H1 (cell line): ENCODE data around the gene LFNG. TPM values are rescaled to one million over a fixed set of nuclear protein-coding genes. Genes with fewer than 3 reads are reported as not detected.

ENCODE experiments used
- CTCF ChIA-PET: fragments of 300-600 bp; sonication (Branson Sonifier 250); formaldehyde crosslinking; loops from one replicate; lab custom pipeline; 2021; ENCODE audit not compliant: partially characterized antibody; lab: Charles Lee
- POLR2A ChIA-PET: fragments of 300-600 bp; sonication (Branson Sonifier 250); formaldehyde crosslinking; loops from one replicate; lab custom pipeline; 2021; ENCODE audit warnings: inconsistent platforms; ENCODE audit not compliant: partially characterized antibody; lab: Charles Lee
- DNase-seq, 2 experiments: peaks; one replicate each; pipeline versions ENCODE4 v3.0.0 to v3.0.0-alpha.2; 2010 to 2022; ENCODE audit warnings: low spot score in 2 of 2, low read depth in 1 of 2, mixed read lengths in 1 of 2
- FAIRE-seq: peaks from 2 replicates; lab custom pipeline; 2011; peaks lifted over from hg19 to GRCh38; lab: Jason Lieb, UNC
- H2AFZ ChIP-seq: 2 replicates; pipeline ENCODE4 v1.8.1; 2012; ENCODE audit warnings: low read length, inconsistent platforms
- H2AK5ac ChIP-seq: 2 replicates; pipeline ENCODE4 v1.6.1; 2013; ENCODE audit warnings: low read depth, low read length
- H2BK120ac ChIP-seq: replicated peaks from 2 replicates; pipeline ENCODE3; 2013; ENCODE audit warnings: low read depth, low read length, inconsistent platforms
- H2BK12ac ChIP-seq: 2 replicates; pipeline ENCODE4 v1.6.1; 2013; ENCODE audit warnings: low read depth, low read length
- H2BK15ac ChIP-seq: 2 replicates; pipeline ENCODE4 v1.6.1; 2013; ENCODE audit warnings: low read length
- H2BK20ac ChIP-seq: 2 replicates; pipeline ENCODE4 v1.6.1; 2013; ENCODE audit warnings: low read length
- H2BK5ac ChIP-seq: 2 replicates; pipeline ENCODE4 v1.6.1; 2013; ENCODE audit warnings: low read depth, low read length
- H3K14ac ChIP-seq: 2 replicates; pipeline ENCODE4 v1.6.1; 2013; ENCODE audit warnings: inconsistent platforms; ENCODE audit not compliant: insufficient read length
- H3K18ac ChIP-seq: 2 replicates; pipeline ENCODE4 v1.6.1; 2013; ENCODE audit warnings: low read length; ENCODE audit errors: extremely low read depth
- H3K23ac ChIP-seq: 2 replicates; pipeline ENCODE4 v1.6.1; 2013; ENCODE audit warnings: inconsistent platforms; ENCODE audit not compliant: insufficient read length
- H3K23me2 ChIP-seq: 2 replicates; pipeline ENCODE4 v1.6.1; 2013; ENCODE audit warnings: low read depth, low read length
- H3K27ac ChIP-seq: 2 replicates; pipeline ENCODE4 v1.6.1; 2011; ENCODE audit warnings: low read depth, low read length, inconsistent platforms
- H3K27me3 ChIP-seq, 4 experiments: replicated peaks in 1 of 4; 1 replicate in 1 of 4; 2 replicates in 3 of 4; pipeline versions ENCODE4 v1.6.1 to v1.8.1; 2011 to 2013; ENCODE audit warnings: low read length in 3 of 4, mild to moderate bottlenecking in 3 of 4, inconsistent platforms in 2 of 4, mixed read lengths in 2 of 4, moderate library complexity in 1 of 4; ENCODE audit not compliant: control insufficient read depth in 3 of 4, insufficient read depth in 3 of 4; ENCODE audit errors: extremely low read depth in 1 of 4
- H3K36me3 ChIP-seq, 4 experiments: 2 replicates each; pipeline versions ENCODE4 v1.6.1 to v1.8.1; 2011 to 2013; ENCODE audit warnings: mild to moderate bottlenecking in 4 of 4, low read length in 3 of 4, moderate library complexity in 2 of 4, control low read depth in 1 of 4, inconsistent platforms in 1 of 4; ENCODE audit not compliant: insufficient read depth in 4 of 4, control insufficient read depth in 2 of 4
- H3K4ac ChIP-seq: replicated peaks from 2 replicates; pipeline ENCODE3; 2013; ENCODE audit warnings: low read length, low read depth, mixed read lengths, inconsistent platforms; ENCODE audit not compliant: insufficient read length
- H3K4me1 ChIP-seq, 4 experiments: replicated peaks in 1 of 4; 1 replicate in 1 of 4; 2 replicates in 3 of 4; pipeline versions ENCODE4 v1.6.1 to v1.8.1; 2011 to 2013; ENCODE audit warnings: low read length in 3 of 4, inconsistent platforms in 2 of 4, mixed read lengths in 1 of 4; ENCODE audit not compliant: insufficient read depth in 4 of 4, control insufficient read depth in 3 of 4
- H3K4me2 ChIP-seq, 2 experiments: 2 replicates each; pipeline versions ENCODE4 v1.6.1 to v1.8.1; 2011 to 2013; ENCODE audit warnings: low read depth in 2 of 2, low read length in 2 of 2, control low read depth in 1 of 2, inconsistent platforms in 1 of 2, mild to moderate bottlenecking in 1 of 2; ENCODE audit not compliant: insufficient read depth in 1 of 2
- H3K4me3 ChIP-seq, 4 experiments: fragments of 200-600, 300-600 bp in 1 of 4; sonication (generic), shearing (Covaris generic), sonication (Bioruptor Twin) in 1 of 4; 2 replicates each; pipeline versions ENCODE4 v1.5.1 to v1.8.1; 2011 to 2016; ENCODE audit warnings: low read length in 4 of 4, low read depth in 3 of 4, control low read depth in 2 of 4, inconsistent platforms in 2 of 4, mild to moderate bottlenecking in 2 of 4, mixed read lengths in 1 of 4, moderate library complexity in 1 of 4; ENCODE audit not compliant: insufficient read depth in 2 of 4; ENCODE audit errors: extremely low read depth in 1 of 4
- H3K56ac ChIP-seq: replicated peaks from 2 replicates; pipeline ENCODE3; 2013; ENCODE audit warnings: low read depth, mild to moderate bottlenecking, mixed read lengths, low read length, inconsistent platforms; ENCODE audit not compliant: insufficient read length
- H3K79me1 ChIP-seq: 2 replicates; pipeline ENCODE4 v1.6.1; 2013; ENCODE audit warnings: low read depth, low read length, control low read depth
- H3K79me2 ChIP-seq, 2 experiments: 2 replicates each; pipeline versions ENCODE4 v1.6.1 to v1.8.1; 2012 to 2013; ENCODE audit warnings: low read length in 2 of 2, mild to moderate bottlenecking in 2 of 2, inconsistent platforms in 1 of 2; ENCODE audit not compliant: insufficient read depth in 2 of 2, control insufficient read depth in 1 of 2
- H3K9ac ChIP-seq, 4 experiments: replicated peaks in 1 of 4; 1 replicate in 1 of 4; 2 replicates in 3 of 4; pipeline versions ENCODE4 v1.6.1 to v1.8.1; 2011 to 2013; ENCODE audit warnings: low read depth in 3 of 4, low read length in 3 of 4, control low read depth in 2 of 4, mild to moderate bottlenecking in 2 of 4, moderate library complexity in 2 of 4, inconsistent platforms in 1 of 4; ENCODE audit errors: extremely low read depth in 1 of 4
- H3K9me3 ChIP-seq, 2 experiments: 2 replicates each; pipeline versions ENCODE4 v1.6.1 to v1.8.1; 2012 to 2013; ENCODE audit warnings: mild to moderate bottlenecking in 2 of 2, moderate library complexity in 2 of 2, control low read depth in 1 of 2, inconsistent platforms in 1 of 2, low read depth in 1 of 2, low read length in 1 of 2, mixed read lengths in 1 of 2; ENCODE audit not compliant: insufficient read depth in 2 of 2
- H4K20me1 ChIP-seq, 2 experiments: replicated peaks in 1 of 2; 2 replicates each; pipeline versions ENCODE3 to v1.8.1; 2011 to 2013; ENCODE audit warnings: inconsistent platforms in 2 of 2, low read length in 2 of 2, mild to moderate bottlenecking in 1 of 2; ENCODE audit not compliant: insufficient read depth in 2 of 2, control insufficient read depth in 1 of 2
- H4K5ac ChIP-seq: 2 replicates; pipeline ENCODE4 v1.6.1; 2013; ENCODE audit warnings: low read length, low read depth, mixed read lengths, inconsistent platforms; ENCODE audit not compliant: insufficient read length
- H4K8ac ChIP-seq: 2 replicates; pipeline ENCODE4 v1.8.0; 2013; ENCODE audit warnings: mild to moderate bottlenecking, moderate library complexity, low read length, inconsistent platforms; ENCODE audit not compliant: insufficient read depth; ENCODE audit errors: extremely low read depth
- H4K91ac ChIP-seq: replicated peaks from 2 replicates; pipeline ENCODE3; 2013; ENCODE audit warnings: low read length, mixed read lengths, inconsistent platforms; ENCODE audit not compliant: insufficient read length
- EGR1 ChIP-seq: IDR thresholded peaks from 2 replicates; pipeline ENCODE4 v1.6.1; 2011; ENCODE audit warnings: low read depth, low read length, borderline replicate concordance
- KDM5A ChIP-seq: fragments of 200-600 bp; IDR thresholded peaks from 2 replicates; pipeline ENCODE4 v1.7.1; 2012; ENCODE audit warnings: mild to moderate bottlenecking, low read length, inconsistent platforms, mixed read lengths
- RFX5 ChIP-seq: IDR thresholded peaks from 2 replicates; pipeline ENCODE4 v1.6.1; 2011; ENCODE audit warnings: low read depth, low read length, improper control_type of control experiment, borderline replicate concordance
- SP1 ChIP-seq: IDR thresholded peaks from 2 replicates; pipeline ENCODE4 v1.6.1; 2011; ENCODE audit warnings: low read depth, low read length
- SRF ChIP-seq: IDR thresholded peaks from 2 replicates; pipeline ENCODE4 v1.6.1; 2011; ENCODE audit warnings: mild to moderate bottlenecking, low read depth, low read length, moderate library complexity
- WGBS, 2 experiments: shearing (Covaris generic) in 1 of 2; methylation state at CpG; one replicate each; pipeline versions ENCODE4 v1.1.6 to v1.1.7; 2013 to 2015; ENCODE audit warnings: low lambda C conversion rate in 2 of 2, mixed read lengths in 2 of 2, inconsistent platforms in 1 of 2, low coverage in 1 of 2, missing lambda C conversion rate in 1 of 2; ENCODE audit not compliant: insufficient replicate concordance in 2 of 2, insufficient coverage in 1 of 2, insufficient read length in 1 of 2; ENCODE audit errors: extremely low coverage in 1 of 2, missing lambda C conversion rate in 1 of 2; 5-methylcytosine and 5-hydroxymethylcytosine counted together
- polyA plus RNA-seq, 7 experiments: library from polyadenylated mRNA; depleted of rRNA in 3 of 7; stranded (reverse) in 5 of 7; unstranded in 2 of 7; fragments of >200 nt in 5 of 7; fragments of 200-250 nt in 2 of 7; gene quantifications; 1 replicate in 5 of 7; 2 replicates in 1 of 7; 4 replicates in 1 of 7; pipeline versions ENCODE4 v1.2.1 to v1.2.3, GENCODE V29; 2011 to 2013; ENCODE audit warnings: missing spikeins in 2 of 7, mixed read lengths in 2 of 7
- total RNA-seq: library from RNA; stranded (reverse); fragmentation: NEBNext Ultra II Directional; extraction: Animal tissue kit (Norgen Biotek cat#: 25700); gene quantifications from 2 replicates; pipeline ENCODE4 v1.2.1, GENCODE V29; 2021

LFNG gene
- total and polyA plus RNA-seq, 2 of the 8 experiments (the other 6 are each of a cell fraction or from before 2014, with no cell fraction given), result 31.6 to 35.6 TPM

DNA sequence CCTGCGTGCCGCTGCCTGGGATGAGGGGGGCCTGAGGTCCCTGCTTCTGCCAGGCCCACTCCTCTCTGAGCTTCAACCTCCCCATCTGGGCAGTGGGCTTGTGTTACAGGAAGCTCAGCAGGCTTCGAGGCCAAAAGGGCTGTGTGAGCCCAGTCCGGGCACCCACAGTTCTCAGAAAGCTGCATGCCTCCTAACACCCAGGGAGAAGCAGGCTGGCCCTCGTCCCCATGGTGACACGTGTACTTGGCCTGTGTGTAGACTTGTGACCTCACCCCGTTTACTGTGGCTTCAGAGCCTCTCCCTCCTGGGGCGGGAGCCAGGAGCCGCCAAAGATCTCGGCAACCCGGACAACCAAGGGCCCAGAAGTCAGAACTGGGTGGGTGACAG is 41.2 kb upstream of the LFNG start:
- Histone ChIP-seq H3K18ac (no peak overlapping the region), H2BK120ac (no peak overlapping the region), H3K4me1 (peaks cover 0 to 34% (median 20%) of the 10 kb centered on the region in 4 experiments; a peak in 6 of 7 replicates), H3K14ac (no peak overlapping the region), H3K4ac (peak overlapping the region; percentile 44), H3K79me2 (no peaks in the 10 kb centered on the region), H4K5ac (no peak overlapping the region), H3K27me3 (no peaks in the 10 kb centered on the region; a peak in 2 of 7 replicates), H3K9me3 (no peaks in the 10 kb centered on the region; a peak in 1 of 4 replicates), H2BK5ac (peak overlapping the region; percentile 78; the same call in 1 of the 2 replicates), H2BK20ac (0 out of 2 replicates have a peak overlapping the region, but pooled peaks have one; percentile 80), H3K27ac (no peak overlapping the region), H4K8ac (no peak overlapping the region; the same call in 1 of the 2 replicates), H3K4me3 (no peak overlapping the region), H3K9ac (no peak overlapping the region), H4K91ac (peak overlapping the region; percentile 68), H2BK15ac (peak overlapping the region; percentile 99; the same call in 1 of the 2 replicates), H4K20me1 (no peaks in the 10 kb centered on the region), H2BK12ac (peak overlapping the region; percentile 97; the same call in 1 of the 2 replicates), H2AFZ (no peak overlapping the region), H3K23ac (no peak overlapping the region), H3K23me2 (no peaks in the 10 kb centered on the region; the same call in 1 of the 2 replicates), H3K56ac (no peak overlapping the region), H3K36me3 (no peaks in the 10 kb centered on the region), H3K4me2 (no peak overlapping the region), H3K79me1 (no peaks in the 10 kb centered on the region), H2AK5ac (no peak overlapping the region)
- no peak for TF ChIP-seq KDM5A
- TF ChIP-seq SRF, result no peak
- no peak for TF ChIP-seq SP1
- TF ChIP-seq EGR1, result no peak
- no peak for TF ChIP-seq RFX5
- DNase-seq (no peak), FAIRE-seq (no peak)
- 83% methylated on average over 11 of the region's 11 CpGs; no CpG with 5 or more reads in 1 of the 2 experiments for WGBS, 2 experiments
- ChIA-PET CTCF (interaction anchor here (0.5 to 3.6 kb wide), 16 partner anchors 8 to 192 kb away, joined by 3 to 24 read pairs (median 4); no protein-coding TSS in a partner anchor), POLR2A (interaction anchor here (2.1 to 2.5 kb wide), 2 partner anchors 10 to 46 kb away, joined by 8 to 11 read pairs; no protein-coding TSS in a partner anchor)
